GM12878 (cell line): ENCODE results near the gene ANKRD33. TPM values are rescaled to one million over a fixed set of nuclear protein-coding genes. Genes with fewer than 3 reads are reported as not detected.

Experiments
- ATAC-seq: fragments of 200-7000 bp; cut with Tn5 transposase; 3 replicates; pipeline ENCODE4 v1.9.1; 2020; ENCODE audit warnings: mild to moderate bottlenecking, moderate library complexity
- BruUV-seq: library from RNA; stranded (reverse); fragments of 400-500 nt; replicated peaks from 2 replicates; lab custom pipeline; 2021; lab: Mats Ljungman, UMichigan
- CTCF ChIA-PET: fragments of 300-600 bp; sonication (Branson Sonifier 250); formaldehyde crosslinking; extraction: SDS; loops from one replicate; lab custom pipeline; 2021; ENCODE audit warnings: inconsistent platforms; lab: Yijun Ruan, JAX
- POLR2A ChIA-PET: fragments of 350-600 bp; formaldehyde crosslinking; extraction: SDS; loops from one replicate; lab custom pipeline; 2021; ENCODE audit warnings: inconsistent platforms; lab: Charles Lee
- RAD21 ChIA-PET: fragments of 300-600 bp; sonication (Branson Sonifier 250); formaldehyde crosslinking; loops from one replicate; lab custom pipeline; 2023; ENCODE audit warnings: antibody characterized with exemption; ENCODE audit not compliant: unreplicated experiment; lab: Charles Lee
- SMC1A ChIA-PET: fragments of 300-600 bp; sonication (Branson Sonifier 250); formaldehyde crosslinking; loops from one replicate; lab custom pipeline; 2023; ENCODE audit not compliant: unreplicated experiment, uncharacterized antibody; lab: Charles Lee
- DNase-seq: peaks from one replicate; pipeline ENCODE4 v3.0.0-alpha.2; 2011; ENCODE audit warnings: low read depth, low spot score
- FAIRE-seq: peaks from 3 replicates; lab custom pipeline; 2011; peaks lifted over from hg19 to GRCh38; lab: Jason Lieb, UNC
- H2AFZ ChIP-seq: 2 replicates; pipeline ENCODE4 v1.6.0; 2011; ENCODE audit warnings: low read depth, low read length, control low read depth; ENCODE audit not compliant: control insufficient read depth
- H3K27ac ChIP-seq: 2 replicates; pipeline ENCODE4 v1.5.1; 2011; ENCODE audit warnings: control low read depth; ENCODE audit not compliant: control insufficient read depth, insufficient read depth
- H3K27me3 ChIP-seq, 2 experiments: replicated peaks in 1 of 2; 2 replicates each; pipeline versions ENCODE4 v1.6.0 to v1.6.1; 2011; ENCODE audit warnings: low read length in 1 of 2; ENCODE audit not compliant: control insufficient read depth in 2 of 2, insufficient read depth in 2 of 2
- H3K36me3 ChIP-seq, 2 experiments: 2 replicates each; pipeline ENCODE4 v1.5.1; 2011; ENCODE audit warnings: low read length in 1 of 2; ENCODE audit not compliant: control insufficient read depth in 2 of 2, insufficient read depth in 2 of 2
- H3K4me1 ChIP-seq: 2 replicates; pipeline ENCODE4 v1.6.1; 2011; ENCODE audit warnings: mild to moderate bottlenecking, low read length, moderate library complexity, mixed read lengths; ENCODE audit not compliant: control insufficient read depth, insufficient read depth
- H3K4me2 ChIP-seq: 2 replicates; pipeline ENCODE4 v1.6.0; 2011; ENCODE audit warnings: control low read depth; ENCODE audit not compliant: control insufficient read depth, insufficient read depth
- H3K4me3 ChIP-seq: fragments of 200-600 bp; sonication (generic); 2 replicates; pipeline ENCODE4 v1.5.1; 2016
- H3K79me2 ChIP-seq: 2 replicates; pipeline ENCODE4 v1.6.0; 2011; ENCODE audit warnings: low read length; ENCODE audit not compliant: control insufficient read depth, insufficient read depth
- H3K9ac ChIP-seq: 2 replicates; pipeline ENCODE4 v1.8.0; 2011; ENCODE audit warnings: low read length, control low read depth, mixed read lengths; ENCODE audit not compliant: control insufficient read depth, insufficient read depth
- H3K9me3 ChIP-seq: replicated peaks from 3 replicates; pipeline ENCODE4 v1.5.1; 2011; ENCODE audit warnings: mild to moderate bottlenecking, low read length; ENCODE audit not compliant: control insufficient read depth, insufficient read depth
- H4K20me1 ChIP-seq: 2 replicates; pipeline ENCODE4 v1.6.0; 2011; ENCODE audit not compliant: control insufficient read depth, insufficient read depth
- ATF3 ChIP-seq: IDR thresholded peaks from 2 replicates; pipeline ENCODE4 v1.6.1; 2011; ENCODE audit warnings: low read depth, mild to moderate bottlenecking, low read length, moderate library complexity, borderline replicate concordance; ENCODE audit errors: extremely low read depth
- BACH1 ChIP-seq: fragments of 450-650 bp; IDR thresholded peaks from 2 replicates; pipeline ENCODE4 v1.6.1; 2017; ENCODE audit warnings: mild to moderate bottlenecking, borderline replicate concordance
- CBX3 ChIP-seq: fragments of 200-600 bp; sonication (generic); IDR thresholded peaks from 2 replicates; pipeline ENCODE4 v1.6.1; 2016; ENCODE audit warnings: low read depth, borderline replicate concordance
- CBX5 ChIP-seq: sonication (generic); IDR thresholded peaks from 2 replicates; pipeline ENCODE4 v1.6.1; 2016; ENCODE audit warnings: low read depth, moderate library complexity, mild to moderate bottlenecking, inconsistent platforms
- NR2C2 ChIP-seq: IDR thresholded peaks from 2 replicates; pipeline ENCODE4 v1.6.1; 2011; ENCODE audit warnings: borderline replicate concordance, low read depth; ENCODE audit not compliant: control insufficient read depth, insufficient read length
- RELA ChIP-seq: fragments of 450-650 bp; IDR thresholded peaks from 2 replicates; pipeline ENCODE4 v1.8.0; 2014; ENCODE audit warnings: borderline replicate concordance; ENCODE audit not compliant: partially characterized antibody
- REST ChIP-seq: IDR thresholded peaks from 2 replicates; pipeline ENCODE4 v1.6.1; 2012; ENCODE audit warnings: mild to moderate bottlenecking, low read depth, low read length
- SMARCA5 ChIP-seq: fragments of 450-650 bp; IDR thresholded peaks from 2 replicates; pipeline ENCODE4 v1.6.1; 2017; ENCODE audit warnings: mild to moderate bottlenecking
- SPI1 ChIP-seq: IDR thresholded peaks from 2 replicates; pipeline ENCODE4 v1.6.1; 2011; ENCODE audit warnings: low read depth, mild to moderate bottlenecking, low read length, moderate library complexity, borderline replicate concordance; ENCODE audit not compliant: insufficient read depth
- WRNIP1 ChIP-seq: IDR thresholded peaks from 2 replicates; pipeline ENCODE4 v1.6.1; 2011; ENCODE audit warnings: low read depth, low read length, improper control_type of control experiment, borderline replicate concordance
- ZNF207 ChIP-seq: fragments of 450-650 bp; IDR thresholded peaks from 2 replicates; pipeline ENCODE4 v1.6.1; 2014; ENCODE audit warnings: antibody characterized with exemption, mild to moderate bottlenecking, borderline replicate concordance
- WGBS: methylation state at CpG from one replicate; pipeline ENCODE4 v1.1.6; 2016; ENCODE audit warnings: low lambda C conversion rate; ENCODE audit not compliant: insufficient replicate concordance, insufficient coverage; ENCODE audit errors: missing lambda C conversion rate; 5-methylcytosine and 5-hydroxymethylcytosine counted together
- in situ Hi-C: fragments of 300-500 bp; cut with MboI; formaldehyde crosslinking; loops from 9 replicates; pipeline ENCODE4 v1.14.3; 2018; ENCODE audit warnings: mixed read lengths
- intact Hi-C: fragments of 100-400 bp; cut with micrococcal nuclease; formaldehyde crosslinking; loops from one replicate; pipeline ENCODE4 v1.14.2; 2022; ENCODE audit not compliant: unreplicated experiment
- polyA plus RNA-seq, 11 experiments: library from polyadenylated mRNA; depleted of rRNA in 4 of 11; unstranded in 6 of 11; stranded (reverse) in 5 of 11; fragments of >200 nt; fragmentation: Nextera tagmentation in 4 of 11; fragmentation: Illumina TruSeq in 1 of 11; extraction: Ambion mirVana in 4 of 11; extraction: Trizol in 1 of 11; gene quantifications; 1 replicate in 1 of 11; 2 replicates in 10 of 11; pipeline versions ENCODE4 v1.2.1 to v1.2.3, GENCODE V29; 2011 to 2016; ENCODE audit warnings: inconsistent platforms in 2 of 11, missing spikeins in 2 of 11, low read depth in 1 of 11
- total RNA-seq, 4 experiments: library from RNA; depleted of rRNA in 3 of 4; stranded (reverse); fragments of >200 nt in 3 of 4; fragmentation: Illumina TruSeq in 1 of 4; extraction: Trizol in 1 of 4; gene quantifications; 2 replicates each; pipeline versions ENCODE4 v1.2.1 to v1.2.3, GENCODE V29; 2013 to 2021
- TF ChIP-seq, protein P1 (sequence below): fragments of 450-650 bp; formaldehyde crosslinking; IDR thresholded peaks from 2 replicates; pipeline ENCODE4 v1.5.0; 2022; ENCODE audit warnings: mild to moderate bottlenecking, missing genetic modification characterization
- TF ChIP-seq, protein P2 (sequence below): fragments of 450-650 bp; formaldehyde crosslinking; IDR thresholded peaks from 2 replicates; pipeline ENCODE4 v1.4.0; 2022; ENCODE audit warnings: mild to moderate bottlenecking, moderate library complexity

ANKRD33 gene
- total and polyA plus RNA-seq, 10 of the 15 experiments (the other 5 are each of a cell fraction or from before 2014, with no cell fraction given) = not detected

GRCh38 chr12:51872689-51872981 is 15.3 kb upstream of the ANKRD33 start:
- no peaks in the 10 kb centered on the region for H4K20me1 ChIP-seq
- no peak overlapping the region for H3K4me2 ChIP-seq
- in situ Hi-C loops = loop anchor here (10.0 kb wide), 1 partner anchor 448 kb away; the partner anchor contains the start of gene SLC4A8
- ATAC-seq (no peak), FAIRE-seq (no peak), DNase-seq (no peak)
- no peaks in the 10 kb centered on the region for H3K9me3 ChIP-seq
- no peak overlapping the region for H3K27ac ChIP-seq
- BruUV-seq = no TSS peak
- H3K36me3 ChIP-seq = no peaks in the 10 kb centered on the region
- TF ChIP-seq, protein P1, sequence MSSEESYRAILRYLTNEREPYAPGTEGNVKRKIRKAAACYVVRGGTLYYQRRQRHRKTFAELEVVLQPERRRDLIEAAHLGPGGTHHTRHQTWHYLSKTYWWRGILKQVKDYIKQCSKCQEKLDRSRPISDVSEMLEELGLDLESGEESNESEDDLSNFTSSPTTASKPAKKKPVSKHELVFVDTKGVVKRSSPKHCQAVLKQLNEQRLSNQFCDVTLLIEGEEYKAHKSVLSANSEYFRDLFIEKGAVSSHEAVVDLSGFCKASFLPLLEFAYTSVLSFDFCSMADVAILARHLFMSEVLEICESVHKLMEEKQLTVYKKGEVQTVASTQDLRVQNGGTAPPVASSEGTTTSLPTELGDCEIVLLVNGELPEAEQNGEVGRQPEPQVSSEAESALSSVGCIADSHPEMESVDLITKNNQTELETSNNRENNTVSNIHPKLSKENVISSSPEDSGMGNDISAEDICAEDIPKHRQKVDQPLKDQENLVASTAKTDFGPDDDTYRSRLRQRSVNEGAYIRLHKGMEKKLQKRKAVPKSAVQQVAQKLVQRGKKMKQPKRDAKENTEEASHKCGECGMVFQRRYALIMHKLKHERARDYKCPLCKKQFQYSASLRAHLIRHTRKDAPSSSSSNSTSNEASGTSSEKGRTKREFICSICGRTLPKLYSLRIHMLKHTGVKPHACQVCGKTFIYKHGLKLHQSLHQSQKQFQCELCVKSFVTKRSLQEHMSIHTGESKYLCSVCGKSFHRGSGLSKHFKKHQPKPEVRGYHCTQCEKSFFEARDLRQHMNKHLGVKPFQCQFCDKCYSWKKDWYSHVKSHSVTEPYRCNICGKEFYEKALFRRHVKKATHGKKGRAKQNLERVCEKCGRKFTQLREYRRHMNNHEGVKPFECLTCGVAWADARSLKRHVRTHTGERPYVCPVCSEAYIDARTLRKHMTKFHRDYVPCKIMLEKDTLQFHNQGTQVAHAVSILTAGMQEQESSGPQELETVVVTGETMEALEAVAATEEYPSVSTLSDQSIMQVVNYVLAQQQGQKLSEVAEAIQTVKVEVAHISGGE (CRISPR knock-in tag) = no peak
- TF ChIP-seq REST (no peak), ZNF207 (no peak), CBX3 (no peak), NR2C2 (no peak), SPI1 (no peak), CBX5 (no peak), ATF3 (no peak), WRNIP1 (no peak), BACH1 (no peak), SMARCA5 (no peak), RELA (no peak)
- TF ChIP-seq, protein P2, sequence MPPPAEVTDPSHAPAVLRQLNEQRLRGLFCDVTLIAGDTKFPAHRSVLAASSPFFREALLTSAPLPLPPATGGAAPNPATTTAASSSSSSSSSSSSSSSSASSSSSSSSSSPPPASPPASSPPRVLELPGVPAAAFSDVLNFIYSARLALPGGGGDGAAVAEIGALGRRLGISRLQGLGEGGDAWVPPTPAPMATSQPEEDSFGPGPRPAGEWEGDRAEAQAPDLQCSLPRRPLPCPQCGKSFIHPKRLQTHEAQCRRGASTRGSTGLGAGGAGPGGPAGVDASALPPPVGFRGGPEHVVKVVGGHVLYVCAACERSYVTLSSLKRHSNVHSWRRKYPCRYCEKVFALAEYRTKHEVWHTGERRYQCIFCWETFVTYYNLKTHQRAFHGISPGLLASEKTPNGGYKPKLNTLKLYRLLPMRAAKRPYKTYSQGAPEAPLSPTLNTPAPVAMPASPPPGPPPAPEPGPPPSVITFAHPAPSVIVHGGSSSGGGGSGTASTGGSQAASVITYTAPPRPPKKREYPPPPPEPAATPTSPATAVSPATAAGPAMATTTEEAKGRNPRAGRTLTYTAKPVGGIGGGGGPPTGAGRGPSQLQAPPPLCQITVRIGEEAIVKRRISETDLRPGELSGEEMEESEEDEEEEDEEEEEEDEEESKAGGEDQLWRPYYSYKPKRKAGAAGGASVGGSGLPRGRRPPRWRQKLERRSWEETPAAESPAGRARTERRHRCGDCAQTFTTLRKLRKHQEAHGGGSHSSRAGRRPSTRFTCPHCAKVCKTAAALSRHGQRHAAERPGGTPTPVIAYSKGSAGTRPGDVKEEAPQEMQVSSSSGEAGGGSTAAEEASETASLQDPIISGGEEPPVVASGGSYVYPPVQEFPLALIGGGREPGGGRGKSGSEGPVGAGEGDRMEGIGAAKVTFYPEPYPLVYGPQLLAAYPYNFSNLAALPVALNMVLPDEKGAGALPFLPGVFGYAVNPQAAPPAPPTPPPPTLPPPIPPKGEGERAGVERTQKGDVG = no peak
- no peaks in the 10 kb centered on the region for H3K79me2 ChIP-seq
- ChIA-PET CTCF (interaction anchor here (1.9 kb wide), 1 partner anchor 452 kb away, joined by 5 read pairs; no protein-coding TSS in a partner anchor), RAD21 (no interaction called here), POLR2A (no interaction called here), SMC1A (no interaction called here)
- peaks cover 3 to 6% of the 10 kb centered on the region in 2 experiments for H3K27me3 ChIP-seq
- no peak overlapping the region for H3K4me3 ChIP-seq
- H2AFZ ChIP-seq = no peak overlapping the region
- H3K4me1 ChIP-seq = no peaks in the 10 kb centered on the region
- intact Hi-C loops = loop anchor here (10.0 kb wide), 1 partner anchor 338 kb away; no protein-coding TSS in a partner anchor
- H3K9ac ChIP-seq = no peak overlapping the region
- WGBS = 58% methylated on average over 3 of the region's 3 CpGs
